ENCODE data around the gene LRRC26. TPM values are rescaled to one million over a fixed set of nuclear protein-coding genes. Genes with fewer than 3 reads are reported as not detected.
A peak's percentile ranks its signal among the peaks of the same experiment; 100 is the strongest.

LRRC26 gene
- polyA plus RNA-seq, 2 of the 4 experiments (the other 2 are of a cell fraction): 0.08 to 1.0 TPM

GRCh38 chr9:137204731-137205125 is 34.9 kb upstream of the LRRC26 start:
- Histone ChIP-seq H3K4me3 (peak overlapping the region; percentile 93), H3K4me1 (peaks cover 30% of the 10 kb centered on the region), H3K4me2 (peak overlapping the region; percentile 86), H3K27ac (peak overlapping the region; percentile 93 to 97), H3K9me3 (no peaks in the 10 kb centered on the region)
- DNase-seq (ENCODE audit: low read depth in 1 of 2, low spot score in 1 of 2): no peak
- ChIA-PET CTCF (interaction anchor here (0.8 to 4.0 kb wide), 8 partner anchors 9 to 141 kb away, joined by 3 to 24 read pairs (median 4); partner anchors contain the start of genes RNF208, RNF224 and SSNA1), POLR2A (interaction anchor here (1.0 to 1.5 kb wide), 4 partner anchors 16 to 41 kb away, joined by 3 to 4 read pairs (median 4); no protein-coding TSS in a partner anchor)
- WGBS (ENCODE audit: missing lambda C conversion rate): 26% methylated on average over 21 of the region's 21 CpGs
- TF ChIP-seq JUN (IDR thresholded peaks at IDR 0.05) (no peak), E2F6 (IDR thresholded peaks at IDR 0.05; ENCODE audit: borderline replicate concordance, low read depth) (no peak), ESRRA (IDR thresholded peaks at IDR 0.05; ENCODE audit: borderline replicate concordance, low read length) (no peak), SMC3 (IDR thresholded peaks at IDR 0.05) (no peak), HDAC2 (IDR thresholded peaks at IDR 0.05) (no peak), POLR2AphosphoS2 (conservative IDR thresholded peaks at IDR 0.05; ENCODE audit: low read length) (no peak), ZFP36 (IDR thresholded peaks at IDR 0.05; ENCODE audit: borderline replicate concordance, partially characterized antibody) (no peak), HOXB13 (CRISPR knock-in tag; IDR thresholded peaks at IDR 0.05; ENCODE audit: low read depth) (no peak), ZC3H11A (IDR thresholded peaks at IDR 0.05) (no peak), POLR2A (IDR thresholded peaks at IDR 0.05; ENCODE audit: low read length) (no peak), NFE2L2 (conservative IDR thresholded peaks at IDR 0.05; ENCODE audit: low read length) (no peak), ELK1 (IDR thresholded peaks at IDR 0.05; ENCODE audit: low read depth, low read length) (no peak), EHF (CRISPR knock-in tag; IDR thresholded peaks at IDR 0.05) (no peak), TFCP2L1 (CRISPR knock-in tag; IDR thresholded peaks at IDR 0.05) (no peak), MAX (IDR thresholded peaks at IDR 0.05) (no peak), CHD2 (IDR thresholded peaks at IDR 0.05; ENCODE audit: low read length, partially characterized antibody) (no peak)
- TF ChIP-seq, protein P1, sequence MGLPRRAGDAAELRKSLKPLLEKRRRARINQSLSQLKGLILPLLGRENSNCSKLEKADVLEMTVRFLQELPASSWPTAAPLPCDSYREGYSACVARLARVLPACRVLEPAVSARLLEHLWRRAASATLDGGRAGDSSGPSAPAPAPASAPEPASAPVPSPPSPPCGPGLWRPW (IDR thresholded peaks at IDR 0.05): no peak
- TF ChIP-seq, protein P2, sequence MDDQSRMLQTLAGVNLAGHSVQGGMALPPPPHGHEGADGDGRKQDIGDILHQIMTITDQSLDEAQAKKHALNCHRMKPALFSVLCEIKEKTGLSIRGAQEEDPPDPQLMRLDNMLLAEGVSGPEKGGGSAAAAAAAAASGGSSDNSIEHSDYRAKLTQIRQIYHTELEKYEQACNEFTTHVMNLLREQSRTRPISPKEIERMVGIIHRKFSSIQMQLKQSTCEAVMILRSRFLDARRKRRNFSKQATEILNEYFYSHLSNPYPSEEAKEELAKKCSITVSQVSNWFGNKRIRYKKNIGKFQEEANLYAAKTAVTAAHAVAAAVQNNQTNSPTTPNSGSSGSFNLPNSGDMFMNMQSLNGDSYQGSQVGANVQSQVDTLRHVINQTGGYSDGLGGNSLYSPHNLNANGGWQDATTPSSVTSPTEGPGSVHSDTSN (IDR thresholded peaks at IDR 0.05): no peak
- no peak for FAIRE-seq
- ATAC-seq: no peak

GRCh38 chr9:137202966-137203365 is 33.1 kb upstream of the LRRC26 start:
- H3K4me3 ChIP-seq: no peak overlapping the region
- DNase-seq (ENCODE audit: low read depth in 1 of 2, low spot score in 1 of 2) (no peak), ATAC-seq (no peak), FAIRE-seq (no peak)
- no peaks in the 10 kb centered on the region for H3K9me3 ChIP-seq
- WGBS (ENCODE audit: missing lambda C conversion rate): 87% methylated on average over 8 of the region's 8 CpGs
- ChIA-PET CTCF (interaction anchor here (0.7 to 3.7 kb wide), 5 partner anchors 10 to 133 kb away, joined by 3 to 17 read pairs (median 5); partner anchors contain the start of genes RNF224 and SAPCD2), POLR2A (no interaction called here)
- TF ChIP-seq BHLHE40 (IDR thresholded peaks at IDR 0.05; ENCODE audit: low read depth, low read length) (no peak), FOSB (CRISPR knock-in tag; IDR thresholded peaks at IDR 0.05) (no peak), CHD4 (IDR thresholded peaks at IDR 0.05; ENCODE audit: borderline replicate concordance) (no peak), PHF8 (IDR thresholded peaks at IDR 0.05; ENCODE audit: borderline replicate concordance, low read depth) (no peak), KDM5A (IDR thresholded peaks at IDR 0.05) (no peak), MYC (IDR thresholded peaks at IDR 0.05; ENCODE audit: borderline replicate concordance, low read length) (no peak), CBX2 (IDR thresholded peaks at IDR 0.05; ENCODE audit: borderline replicate concordance, low read depth) (no peak), RNF2 (IDR thresholded peaks at IDR 0.05; ENCODE audit: borderline replicate concordance, low read depth) (no peak)
- peaks cover 45% of the 10 kb centered on the region for H3K4me1 ChIP-seq
- no peak overlapping the region for H3K27ac ChIP-seq
- H3K4me2 ChIP-seq: no peak overlapping the region

Data from A549 (cell line).